Fibroblast of lung (primary cell): ENCODE measurements around the gene DCAF17.

ENCODE experiments used
- CTCF ChIP-seq, 2 donors: IDR thresholded peaks in 1 of 2; conservative IDR thresholded peaks in 1 of 2; 1 replicate in 1 of 2; 2 replicates in 1 of 2; pipeline ENCODE4 v1.5.1; 2011 to 2012; ENCODE audit warnings: low read length in 2 of 2, control low read depth in 1 of 2, inconsistent platforms in 1 of 2, low read depth in 1 of 2, mild to moderate bottlenecking in 1 of 2
- EZH2 ChIP-seq: IDR thresholded peaks from 2 replicates; pipeline ENCODE4 v1.5.1; 2012; ENCODE audit warnings: low read length, control low read depth, mild to moderate bottlenecking; ENCODE audit errors: missing control alignments

DNA sequence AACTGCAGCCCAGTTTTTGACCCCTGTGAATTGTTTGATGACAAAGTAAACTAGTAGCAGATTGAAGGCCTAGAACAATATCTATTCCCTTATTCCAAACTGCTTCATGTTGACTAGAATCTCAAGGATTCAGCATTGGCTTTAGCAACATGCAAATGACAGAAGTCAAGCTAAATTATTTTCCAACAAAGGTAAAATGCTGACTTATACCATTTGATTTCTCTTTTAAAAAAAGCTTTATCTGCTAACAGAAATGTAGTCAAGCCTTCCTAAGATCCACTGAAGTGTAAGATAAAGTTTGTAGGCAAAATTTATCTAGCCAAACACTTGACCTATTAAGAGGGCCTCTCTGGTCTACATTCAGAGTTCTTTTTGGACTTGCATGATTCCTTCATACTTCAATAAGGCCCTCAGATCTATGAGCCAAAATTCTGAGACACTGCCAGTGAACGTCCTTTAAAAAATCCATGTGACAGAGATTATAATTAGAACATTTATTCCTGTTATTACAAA, 78.7 kb downstream of the DCAF17 start:
- TF ChIP-seq EZH2 (no peak), CTCF (conservative IDR thresholded peaks at IDR 0.05 in 1 of 2, IDR thresholded peaks at IDR 0.05 in 1 of 2; ENCODE audit: low read depth in 1 of 2, low read length in 2 of 2) (no peak)
